Small intestine (tissue), 7 donors: ENCODE results near the gene SART1. TPM values are rescaled to one million over a fixed set of nuclear protein-coding genes. Genes with fewer than 3 reads are reported as not detected.

Experiments used
- DNase-seq, 2 donors: peaks; one replicate each; pipeline versions ENCODE4 v3.0.0 to v3.0.0-alpha.2; 2013
- FAIRE-seq: peaks from 2 replicates; lab custom pipeline; 2012; peaks lifted over from hg19 to GRCh38; lab: Jason Lieb, UNC
- H3K27ac ChIP-seq, 3 donors: one replicate each; pipeline ENCODE4 v1.5.1; 2013; ENCODE audit warnings: low read length in 2 of 3, mild to moderate bottlenecking in 2 of 3, control low read depth in 1 of 3, inconsistent platforms in 1 of 3, low read depth in 1 of 3, moderate library complexity in 1 of 3
- H3K27me3 ChIP-seq, 3 donors: one replicate each; pipeline ENCODE4 v1.6.1; 2013; ENCODE audit warnings: low read length in 3 of 3, inconsistent platforms in 1 of 3; ENCODE audit not compliant: control insufficient read depth in 3 of 3, insufficient read depth in 3 of 3
- H3K36me3 ChIP-seq, 3 donors: one replicate each; pipeline ENCODE4 v1.6.1; 2013; ENCODE audit warnings: low read length in 3 of 3, inconsistent platforms in 1 of 3, low read depth in 1 of 3, mild to moderate bottlenecking in 1 of 3, moderate library complexity in 1 of 3; ENCODE audit not compliant: control insufficient read depth in 3 of 3, insufficient read depth in 2 of 3
- H3K4me1 ChIP-seq, 3 donors: one replicate each; pipeline ENCODE4 v1.6.1; 2013; ENCODE audit warnings: low read length in 2 of 3, inconsistent platforms in 1 of 3, low read depth in 1 of 3, mild to moderate bottlenecking in 1 of 3, moderate library complexity in 1 of 3; ENCODE audit not compliant: control insufficient read depth in 3 of 3, insufficient read depth in 2 of 3
- H3K4me3 ChIP-seq, 3 donors: one replicate each; pipeline ENCODE4 v1.5.1; 2013; ENCODE audit warnings: low read length in 3 of 3, control low read depth in 1 of 3, inconsistent platforms in 1 of 3, low read depth in 1 of 3, mild to moderate bottlenecking in 1 of 3, moderate library complexity in 1 of 3
- H3K9me3 ChIP-seq, 2 donors: one replicate each; pipeline ENCODE4 v1.6.1; 2013; ENCODE audit warnings: low read depth in 1 of 2, low read length in 1 of 2; ENCODE audit not compliant: control insufficient read depth in 2 of 2, insufficient read depth in 1 of 2
- WGBS, 3 donors: extraction: QIAGEN DNeasy Blood & Tissue Kit; methylation state at CpG; one replicate each; pipeline ENCODE4 v1.1.7; 2013; 5-methylcytosine and 5-hydroxymethylcytosine counted together
- polyA plus RNA-seq, 4 donors: library from polyadenylated mRNA; stranded (reverse) in 3 of 4; unstranded in 1 of 4; fragments of 200-250 nt in 3 of 4; fragments of 120-200 nt in 1 of 4; gene quantifications; one replicate each; pipeline versions ENCODE4 v1.2.1 to v1.2.3, GENCODE V29; 2013
- donor health status: healthy with polysubstance abuse.
- donor health status: control.
- donor health status: control.
- donor health status: Bipolar disorder and iron deficiency.
- donor health status: healthy.

The SART1 gene
- polyA plus RNA-seq, 4 donors: 39.3 to 95.9 (median 52.9) TPM

DNA sequence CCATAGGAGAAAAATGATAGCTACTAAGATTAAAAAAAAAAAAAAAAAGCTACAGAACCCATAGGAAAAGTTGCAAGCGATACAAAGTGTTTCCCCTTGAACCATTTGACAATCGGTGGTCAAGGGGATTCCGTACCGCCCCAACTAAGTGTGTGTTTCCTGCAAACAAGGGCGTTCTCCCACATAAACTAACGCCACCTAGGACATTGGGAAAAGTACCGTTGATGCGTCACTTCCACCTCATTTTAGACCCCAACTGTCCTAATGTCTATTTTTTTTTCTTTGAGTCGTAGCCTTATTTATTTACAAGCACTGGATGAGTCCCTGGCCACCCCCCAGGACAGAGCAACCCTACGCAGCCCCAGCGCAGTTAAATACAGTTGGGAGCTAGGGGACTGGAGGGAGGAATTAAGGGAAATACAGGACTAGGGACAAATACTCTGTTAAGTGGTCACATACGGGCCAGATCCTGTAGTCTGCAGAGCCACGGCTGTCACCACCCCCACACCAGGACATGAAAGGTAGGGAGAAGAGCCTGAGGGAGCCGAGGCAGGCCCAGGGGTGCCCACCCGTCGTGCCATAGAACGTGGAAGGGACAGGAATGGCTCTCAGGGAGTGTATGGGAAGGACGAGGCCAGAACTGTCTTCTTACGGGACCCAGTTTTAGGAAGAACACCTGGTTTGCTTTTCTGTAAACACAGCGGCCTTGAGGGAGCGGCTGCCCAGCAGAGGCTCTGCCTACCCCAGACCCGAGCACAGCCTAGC lies 21.5 kb downstream of the SART1 start:
- Histone ChIP-seq H3K27me3 (no peaks in the 10 kb centered on the region), H3K9me3 (no peaks in the 10 kb centered on the region), H3K4me1 (no peaks in the 10 kb centered on the region), H3K27ac (peak overlapping the region in 1 of 3 donors; percentile 29), H3K36me3 (peaks cover 12 to 21% (median 13%) of the 10 kb centered on the region in 3 donors), H3K4me3 (no peak overlapping the region)
- 73 to 75% (median 73%) methylated on average over 20 to 22 of the region's 22 CpGs for WGBS, 3 donors
- FAIRE-seq (no peak), DNase-seq (no peak)

DNA sequence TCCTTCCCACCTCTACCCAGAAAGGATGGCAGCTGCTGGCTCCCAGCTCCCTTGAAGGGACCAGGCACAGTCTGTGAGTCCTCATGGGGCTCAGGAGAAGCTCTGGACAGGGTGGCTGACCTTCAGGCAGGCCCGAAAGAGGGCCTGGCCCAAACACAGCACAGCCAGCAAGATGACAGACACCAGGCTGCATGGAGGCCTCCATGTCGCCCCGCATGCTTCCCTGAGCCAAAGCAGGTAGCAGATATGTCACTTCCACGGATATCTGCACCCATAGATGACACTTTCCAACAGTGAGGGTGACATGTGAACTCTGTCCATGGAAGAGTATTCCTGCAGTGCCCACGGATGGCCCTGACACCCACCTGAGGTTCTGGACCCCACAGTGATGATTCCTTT lies 22.1 kb downstream of the SART1 start:
- Histone ChIP-seq H3K4me1 (no peaks in the 10 kb centered on the region), H3K9me3 (no peaks in the 10 kb centered on the region), H3K27me3 (no peaks in the 10 kb centered on the region), H3K4me3 (no peak overlapping the region), H3K36me3 (peaks cover 7 to 15% (median 11%) of the 10 kb centered on the region in 3 donors), H3K27ac (no peak overlapping the region)
- WGBS, 3 donors: 76 to 86% (median 79%) methylated on average over 5 of the region's 5 CpGs
- FAIRE-seq (no peak), DNase-seq (no peak)

DNA sequence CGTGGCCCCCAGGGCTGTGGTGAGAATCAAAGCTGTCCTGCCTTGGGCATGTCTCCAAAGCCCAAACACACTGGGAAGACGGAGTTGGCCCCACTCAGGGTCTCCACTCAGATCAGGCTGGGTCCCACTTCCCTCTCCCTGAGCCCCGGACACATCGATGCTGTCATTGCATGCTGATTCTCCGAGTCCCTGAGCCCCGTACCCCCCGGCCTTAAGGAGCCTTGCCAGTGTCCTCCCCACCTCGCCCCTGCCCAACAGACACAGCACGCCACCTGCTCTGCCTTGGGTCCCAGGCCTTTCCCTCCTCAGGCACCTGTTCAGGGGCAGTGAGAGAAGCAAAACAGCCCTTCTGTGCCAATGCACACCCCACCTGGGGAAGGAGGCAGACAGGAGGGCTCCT lies 25.8 kb downstream of the SART1 start:
- 76 to 84% (median 79%) methylated on average over 9 of the region's 9 CpGs for WGBS, 3 donors

DNA sequence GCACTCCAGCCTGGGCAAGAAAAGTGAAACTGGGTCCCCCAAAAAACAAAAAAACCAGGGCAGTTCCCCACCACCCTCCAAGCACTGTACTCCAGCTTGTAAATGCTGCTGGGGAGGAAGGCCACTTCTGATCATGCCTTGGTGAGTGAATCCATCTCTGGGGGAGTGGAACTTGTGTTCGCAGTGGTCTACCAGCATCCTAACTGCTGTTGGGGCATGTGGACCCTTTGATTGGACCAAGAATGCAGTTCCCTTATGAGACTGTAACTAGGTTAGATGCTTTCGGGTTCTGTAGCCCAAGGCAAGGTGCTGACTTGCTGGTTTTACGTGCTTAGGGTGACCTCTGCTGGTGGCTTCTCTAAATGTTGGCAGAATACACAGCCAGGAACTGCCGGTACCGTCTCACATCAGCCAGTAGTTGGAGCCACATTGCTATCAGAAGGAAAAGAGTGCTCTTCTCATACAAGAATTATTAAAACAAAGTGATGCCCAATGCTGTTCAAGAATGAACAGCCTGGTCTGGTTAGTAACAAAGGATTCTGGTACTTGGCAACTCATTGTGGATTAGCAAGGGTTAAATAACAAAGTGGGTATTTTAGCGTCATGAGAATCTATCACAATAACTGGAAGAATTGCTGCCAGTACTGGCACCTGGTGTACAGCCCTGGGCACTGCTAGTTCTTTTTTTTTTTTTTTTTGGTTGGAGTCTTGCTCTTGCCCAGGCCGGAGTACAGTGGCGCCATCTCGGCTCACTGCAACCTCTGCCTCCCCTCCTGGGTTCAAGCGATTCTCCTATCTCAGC lies 27.5 kb downstream of the SART1 start:
- DNase-seq (peak; percentile 96 to 97), FAIRE-seq (no peak)
- no peaks in the 10 kb centered on the region for H3K4me1 ChIP-seq
- H3K9me3 ChIP-seq: no peaks in the 10 kb centered on the region
- H3K27ac ChIP-seq: no peak overlapping the region
- H3K36me3 ChIP-seq: peaks cover 0 to 5% (median 0%) of the 10 kb centered on the region in 3 donors
- H3K27me3 ChIP-seq: no peaks in the 10 kb centered on the region
- WGBS, 3 donors: 13 to 24% (median 15%) methylated on average over 10 of the region's 10 CpGs
- no peak overlapping the region for H3K4me3 ChIP-seq

More for the DNA sequence above, 25.8 kb downstream of the SART1 start:
- Histone ChIP-seq H3K36me3 (peaks cover 0 to 5% (median 0%) of the 10 kb centered on the region in 3 donors), H3K4me3 (no peak overlapping the region), H3K27me3 (no peaks in the 10 kb centered on the region), H3K4me1 (no peaks in the 10 kb centered on the region), H3K27ac (no peak overlapping the region), H3K9me3 (no peaks in the 10 kb centered on the region)
- DNase-seq: no peak
- FAIRE-seq: no peak

DNA sequence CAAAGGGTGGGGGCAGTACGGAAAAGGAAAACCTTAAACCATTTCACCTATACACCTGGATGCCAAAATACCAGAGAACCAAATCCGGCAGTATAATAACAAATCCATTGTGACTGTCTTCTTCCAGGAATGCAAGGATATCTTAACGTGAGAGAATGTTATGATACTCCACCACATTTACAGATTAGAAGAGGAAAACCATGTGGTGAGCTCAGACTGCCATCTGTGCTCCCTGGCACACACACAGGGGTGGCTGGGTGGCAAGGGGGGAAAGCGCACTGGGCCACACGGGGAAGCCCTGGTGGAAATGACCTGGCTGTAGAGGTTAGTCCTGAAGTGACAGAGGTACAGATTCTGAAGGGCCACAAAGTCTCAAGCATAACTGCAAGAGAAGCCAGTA lies 30.5 kb downstream of the SART1 start:
- H3K27me3 ChIP-seq: no peaks in the 10 kb centered on the region
- 83 to 85% (median 84%) methylated on average over 5 of the region's 5 CpGs for WGBS, 3 donors
- H3K9me3 ChIP-seq: no peaks in the 10 kb centered on the region
- H3K4me3 ChIP-seq: no peak overlapping the region
- no peaks in the 10 kb centered on the region for H3K4me1 ChIP-seq
- DNase-seq (no peak), FAIRE-seq (no peak)
- peaks cover 0 to 16% (median 0%) of the 10 kb centered on the region in 3 donors for H3K36me3 ChIP-seq
- H3K27ac ChIP-seq: no peak overlapping the region

DNA sequence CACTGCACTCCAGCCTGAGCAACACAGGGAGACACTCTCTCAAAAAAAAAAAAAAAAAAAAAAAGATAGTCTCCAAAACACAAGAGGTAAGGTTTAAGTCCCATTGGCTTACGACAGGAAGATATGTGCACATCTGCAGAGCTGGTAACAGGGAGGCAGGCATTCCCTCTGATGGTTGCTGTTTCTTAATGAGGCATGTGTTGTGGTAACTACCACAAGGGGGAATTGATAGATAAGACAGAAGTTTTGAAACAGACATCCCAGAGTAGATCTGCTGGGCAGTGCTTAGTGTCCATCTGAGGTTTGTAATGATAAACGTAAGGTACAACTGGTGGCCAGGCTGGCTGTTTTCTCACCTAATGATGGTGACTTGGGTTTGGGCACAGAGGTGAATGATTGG lies 35.8 kb downstream of the SART1 start:
- DNase-seq: no peak
- Histone ChIP-seq H3K9me3 (no peaks in the 10 kb centered on the region), H3K4me1 (no peaks in the 10 kb centered on the region), H3K4me3 (no peak overlapping the region), H3K36me3 (peaks cover 19 to 38% (median 21%) of the 10 kb centered on the region in 3 donors), H3K27me3 (no peaks in the 10 kb centered on the region), H3K27ac (no peak overlapping the region)
- WGBS, 3 donors: 87 to 92% (median 90%) methylated on average over 2 of the region's 2 CpGs
- no peak for FAIRE-seq

DNA sequence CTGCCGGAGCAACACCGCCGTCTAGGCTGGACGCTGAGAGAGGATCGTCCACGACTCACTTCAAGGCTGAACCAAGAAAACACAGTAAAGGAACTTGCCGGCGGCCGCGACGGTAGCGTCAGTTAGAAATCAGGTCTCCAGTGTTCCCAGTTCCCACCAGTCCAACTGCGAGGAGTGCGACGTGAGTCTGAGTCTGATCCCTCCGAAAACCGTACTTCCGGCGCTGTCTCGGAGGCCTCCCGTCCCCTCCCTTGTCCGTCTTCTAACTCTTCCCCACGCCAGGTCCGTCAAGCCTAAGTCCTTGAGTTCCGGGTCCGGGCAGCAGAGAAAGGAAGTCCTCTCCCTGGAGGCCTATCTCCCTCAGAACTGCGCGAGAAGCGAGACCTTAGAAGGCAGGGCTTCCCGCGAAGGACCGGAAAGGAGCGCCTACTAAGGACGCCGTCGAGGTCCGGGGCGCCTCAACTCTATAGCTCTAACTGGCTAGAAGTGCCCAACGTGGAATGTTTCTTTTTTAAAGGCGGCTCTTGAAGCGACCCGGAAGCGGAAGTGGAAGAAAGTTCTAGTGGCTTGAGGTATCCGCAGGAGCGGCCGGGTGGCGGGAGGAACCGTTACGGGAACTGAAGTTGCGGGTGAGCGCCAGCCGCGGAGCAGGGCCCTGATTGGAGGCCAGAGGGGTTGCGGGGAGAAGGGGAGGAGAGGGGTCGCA lies 40.6 kb downstream of the SART1 start, which contains the start of the genes BANF1 and EIF1AD:
Gene BANF1 (plus strand): TSS at position 562 of the 706 bp plus-strand sequence. CDS start 748 bp downstream, outside the sequence.
Gene EIF1AD (minus strand): TSS at position 216 of the 706 bp plus-strand sequence. CDS start 1,768 bp downstream, outside the sequence.
- peaks cover 20 to 62% (median 21%) of the 10 kb centered on the region in 3 donors for H3K36me3 ChIP-seq
- WGBS, 3 donors: 0% methylated on average over 54 to 55 of the region's 55 CpGs

More for the DNA sequence above, 40.6 kb downstream of the SART1 start, which contains the start of the genes BANF1 and EIF1AD:
- peak; percentile 97 to 99 for DNase-seq
- Histone ChIP-seq H3K4me1 (peaks cover 0 to 7% (median 2%) of the 10 kb centered on the region in 3 donors), H3K27me3 (no peaks in the 10 kb centered on the region), H3K9me3 (no peaks in the 10 kb centered on the region), H3K4me3 (peak within 1 kb of the TSS; percentile 61 to 85 (median 80)), H3K27ac (peak within 1 kb of the TSS; percentile 85 to 98 (median 97))
- FAIRE-seq: no peak
